Testis (tissue), 3 donors: Measurements from ENCODE around the gene BTBD2. TPM values are rescaled to one million over a fixed set of nuclear protein-coding genes. Genes with fewer than 3 reads are reported as not detected.

Experiments
- DNase-seq: peaks from one replicate; pipeline ENCODE4 v3.0.0-alpha.2; 2019
- H3K27ac ChIP-seq, 2 donors: fragments of 200-600 bp; sonication (generic); one replicate each; pipeline ENCODE4 v1.5.1; 2019
- H3K27me3 ChIP-seq: fragments of 200-600 bp; sonication (generic); one replicate; pipeline ENCODE4 v1.5.1; 2019
- H3K36me3 ChIP-seq: fragments of 200-600 bp; sonication (generic); one replicate; pipeline ENCODE4 v1.5.1; 2017; ENCODE audit warnings: low read depth; ENCODE audit errors: missing control alignments
- H3K4me1 ChIP-seq: fragments of 200-600 bp; sonication (generic); one replicate; pipeline ENCODE4 v1.5.1; 2019
- H3K4me3 ChIP-seq, 2 donors: fragments of 200-600 bp; sonication (generic); one replicate each; pipeline ENCODE4 v1.5.1; 2017 to 2019
- H3K9me3 ChIP-seq: fragments of 200-600 bp; sonication (generic); one replicate; pipeline ENCODE4 v1.5.1; 2017
- POLR2A ChIP-seq: fragments of 450-650 bp; IDR thresholded peaks from one replicate; pipeline ENCODE4 v1.6.1; 2017; ENCODE audit warnings: antibody characterized with exemption, mild to moderate bottlenecking, moderate library complexity
- WGBS, 2 donors: methylation state at CpG; one replicate each; pipeline ENCODE4 v1.1.5; 2018; 5-methylcytosine and 5-hydroxymethylcytosine counted together
- intact Hi-C: fragments of 100-400 bp; cut with DNase I; formaldehyde crosslinking; loops from one replicate; pipeline ENCODE4 v1.15.1; 2023; ENCODE audit warnings: low total_unique reads
- polyA plus RNA-seq: library from polyadenylated mRNA; stranded (reverse); fragments of 350-450 nt; fragmentation: Illumina TruSeq; extraction: RNeasy Lipid Tissue Mini Kit (QIAGEN cat#74804); gene quantifications from one replicate; pipeline ENCODE4 v1.2.3, GENCODE V29; 2014; ENCODE audit warnings: low read depth, low replicate concordance; ENCODE audit not compliant: insufficient read depth
- total RNA-seq, 2 donors: library from RNA; depleted of rRNA; stranded (reverse); fragments of >200 nt; gene quantifications; one replicate each; pipeline ENCODE4 v1.2.3, GENCODE V29; 2016
- TF ChIP-seq, protein P1 (sequence below), 3 experiments: fragments of 450-650 bp in 2 of 3; fragments of 200-600 bp in 1 of 3; sonication (generic) in 1 of 3; IDR thresholded peaks; one replicate each; pipeline ENCODE4 v1.5.1; 2016 to 2019; ENCODE audit warnings: antibody characterized with exemption in 3 of 3, mild to moderate bottlenecking in 2 of 3, moderate library complexity in 1 of 3

BTBD2 gene
- total and polyA plus RNA-seq, 3 donors from 2014 or later = 43.2 to 117 (median 61.1) TPM

- Histone ChIP-seq H3K27me3 (no peaks in the 10 kb centered on the region), H3K27ac (no peak overlapping the region)
- 87 to 93% methylated on average over 10 to 31 of the region's 31 CpGs for WGBS, 2 donors
Observed at GRCh38 chr19:1980809-1981181, 34.7 kb downstream of the BTBD2 start.

GRCh38 chr19:1980091-1980808, 35.3 kb downstream of the BTBD2 start:
- no peaks in the 10 kb centered on the region for H3K9me3 ChIP-seq
- no peaks in the 10 kb centered on the region for H3K36me3 ChIP-seq
- DNase-seq = no peak
- peaks cover 6% of the 10 kb centered on the region for H3K4me1 ChIP-seq
- WGBS, 2 donors = 47 to 63% methylated on average over 29 to 35 of the region's 35 CpGs
- H3K4me3 ChIP-seq = no peak overlapping the region
- H3K27me3 ChIP-seq = no peaks in the 10 kb centered on the region
- intact Hi-C loops = no loop called here
- H3K27ac ChIP-seq = no peak overlapping the region
- TF ChIP-seq, protein P1, sequence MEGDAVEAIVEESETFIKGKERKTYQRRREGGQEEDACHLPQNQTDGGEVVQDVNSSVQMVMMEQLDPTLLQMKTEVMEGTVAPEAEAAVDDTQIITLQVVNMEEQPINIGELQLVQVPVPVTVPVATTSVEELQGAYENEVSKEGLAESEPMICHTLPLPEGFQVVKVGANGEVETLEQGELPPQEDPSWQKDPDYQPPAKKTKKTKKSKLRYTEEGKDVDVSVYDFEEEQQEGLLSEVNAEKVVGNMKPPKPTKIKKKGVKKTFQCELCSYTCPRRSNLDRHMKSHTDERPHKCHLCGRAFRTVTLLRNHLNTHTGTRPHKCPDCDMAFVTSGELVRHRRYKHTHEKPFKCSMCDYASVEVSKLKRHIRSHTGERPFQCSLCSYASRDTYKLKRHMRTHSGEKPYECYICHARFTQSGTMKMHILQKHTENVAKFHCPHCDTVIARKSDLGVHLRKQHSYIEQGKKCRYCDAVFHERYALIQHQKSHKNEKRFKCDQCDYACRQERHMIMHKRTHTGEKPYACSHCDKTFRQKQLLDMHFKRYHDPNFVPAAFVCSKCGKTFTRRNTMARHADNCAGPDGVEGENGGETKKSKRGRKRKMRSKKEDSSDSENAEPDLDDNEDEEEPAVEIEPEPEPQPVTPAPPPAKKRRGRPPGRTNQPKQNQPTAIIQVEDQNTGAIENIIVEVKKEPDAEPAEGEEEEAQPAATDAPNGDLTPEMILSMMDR (IDR thresholded peaks at IDR 0.05) = no peak
- no peak for TF ChIP-seq POLR2A

More at GRCh38 chr19:1980809-1981181, 34.7 kb downstream of the BTBD2 start:
- no peak for DNase-seq
- no peak for TF ChIP-seq POLR2A
- TF ChIP-seq, protein P1 (IDR thresholded peaks at IDR 0.05) = no peak
- H3K36me3 ChIP-seq = no peaks in the 10 kb centered on the region
- H3K4me3 ChIP-seq = no peak overlapping the region
- peaks cover 6% of the 10 kb centered on the region for H3K4me1 ChIP-seq
- intact Hi-C loops = no loop called here
- H3K9me3 ChIP-seq = no peaks in the 10 kb centered on the region

- WGBS, 2 donors = 55 to 72% methylated on average over 5 to 28 of the region's 28 CpGs
- intact Hi-C loops = no loop called here
Observed at GRCh38 chr19:1979642-1980041, 35.9 kb downstream of the BTBD2 start.

GRCh38 chr19:1979017-1979416, 36.5 kb downstream of the BTBD2 start:
- H3K27me3 ChIP-seq = no peaks in the 10 kb centered on the region
- H3K4me1 ChIP-seq = peaks cover 6% of the 10 kb centered on the region
- H3K9me3 ChIP-seq = no peaks in the 10 kb centered on the region
- no peak overlapping the region for H3K27ac ChIP-seq
- intact Hi-C loops = no loop called here
- no peaks in the 10 kb centered on the region for H3K36me3 ChIP-seq
- DNase-seq = no peak
- TF ChIP-seq POLR2A = no peak
- TF ChIP-seq, protein P1 (IDR thresholded peaks at IDR 0.05) = no peak
- no peak overlapping the region for H3K4me3 ChIP-seq
- WGBS, 2 donors = 76 to 90% methylated on average over 2 to 34 of the region's 43 CpGs

More at GRCh38 chr19:1979642-1980041, 35.9 kb downstream of the BTBD2 start:
- peaks cover 6% of the 10 kb centered on the region for H3K4me1 ChIP-seq
- H3K27me3 ChIP-seq = no peaks in the 10 kb centered on the region
- no peak for TF ChIP-seq POLR2A
- TF ChIP-seq, protein P1 (IDR thresholded peaks at IDR 0.05) = no peak
- no peak overlapping the region for H3K4me3 ChIP-seq
- no peak for DNase-seq
- no peak overlapping the region for H3K27ac ChIP-seq
- no peaks in the 10 kb centered on the region for H3K36me3 ChIP-seq
- no peaks in the 10 kb centered on the region for H3K9me3 ChIP-seq

GRCh38 chr19:1978346-1978894, 37.1 kb downstream of the BTBD2 start:
- intact Hi-C loops = no loop called here
- Histone ChIP-seq H3K4me1 (peaks cover 6% of the 10 kb centered on the region), H3K27ac (no peak overlapping the region), H3K36me3 (no peaks in the 10 kb centered on the region), H3K4me3 (no peak overlapping the region), H3K27me3 (no peaks in the 10 kb centered on the region), H3K9me3 (no peaks in the 10 kb centered on the region)
- WGBS, 2 donors = 51 to 87% methylated on average over 22 to 48 of the region's 51 CpGs
- DNase-seq = no peak
- TF ChIP-seq, protein P1 (IDR thresholded peaks at IDR 0.05) = no peak
- TF ChIP-seq POLR2A = no peak
